Measurements from ENCODE around the gene CD83. TPM values are rescaled to one million over a fixed set of nuclear protein-coding genes. Genes with fewer than 3 reads are reported as not detected.
A peak's percentile ranks its signal among the peaks of the same experiment; 100 is the strongest.

CD83 gene
- total RNA-seq, 1 experiment from 2014 or later: 7.0 TPM

GRCh38 chr6:14142063-14142450 lies 24.5 kb downstream of the CD83 start:
- Mint-ChIP-seq H3K4me1 (peaks cover 25% of the 10 kb centered on the region in 2 experiments), H3K27ac (peak overlapping the region in 1 of 3 experiments; percentile 21; a peak in 2 of 7 replicates), H3K36me3 (ENCODE audit: insufficient read depth in 1 of 3, low read depth in 3 of 3) (no peaks in the 10 kb centered on the region; a peak in 1 of 7 replicates), H3K9me3 (peaks cover 0 to 2% of the 10 kb centered on the region in 2 experiments; a peak in 1 of 5 replicates), H3K27me3 (ENCODE audit: low read depth) (no peaks in the 10 kb centered on the region), H3K4me3 (no peak overlapping the region)
- Histone ChIP-seq H3K14ac (ENCODE audit: insufficient read depth, low read length) (no peak overlapping the region), H3K79me1 (ENCODE audit: insufficient read depth, low read depth, low read length, poor library complexity, severe bottlenecking) (no peaks in the 10 kb centered on the region), H2AFZ (ENCODE audit: low read length) (no peak overlapping the region), H3K4me1 (ENCODE audit: insufficient read depth, low read length) (peaks cover 2% of the 10 kb centered on the region; the same call in 1 of the 2 replicates), H4K20me1 (ENCODE audit: control insufficient read depth, insufficient read depth, insufficient read length) (no peaks in the 10 kb centered on the region), H2BK5ac (ENCODE audit: insufficient read length, low read length) (no peak overlapping the region), H4K91ac (ENCODE audit: insufficient read length, low read depth, low read length) (no peak overlapping the region), H2BK120ac (ENCODE audit: low read depth, low read length, poor library complexity, severe bottlenecking) (no peak overlapping the region), H3K27me3 (ENCODE audit: insufficient read depth, low read length) (no peaks in the 10 kb centered on the region; the same call in 1 of the 2 replicates), H2BK12ac (ENCODE audit: insufficient read length, low read depth, low read length) (no peak overlapping the region), H3K9me3 (ENCODE audit: control insufficient read depth, low read depth, low read length) (no peaks in the 10 kb centered on the region), H3K9ac (ENCODE audit: extremely low read depth, insufficient read length, low read length) (no peak overlapping the region), H3K56ac (ENCODE audit: insufficient read length, low read depth, low read length) (no peak overlapping the region), H3K18ac (ENCODE audit: insufficient read length, low read depth, low read length) (no peak overlapping the region), H3K4ac (ENCODE audit: low read depth, low read length) (no peak overlapping the region), H3K23ac (ENCODE audit: insufficient read length, low read depth, low read length) (no peak overlapping the region), H3K23me2 (ENCODE audit: insufficient read length, low read depth, low read length, poor library complexity, severe bottlenecking) (no peaks in the 10 kb centered on the region), H3K79me2 (ENCODE audit: insufficient read depth, low read length) (no peaks in the 10 kb centered on the region), H4K8ac (replicated peaks; ENCODE audit: insufficient read length, low read depth, low read length) (no peak overlapping the region), H2AK5ac (ENCODE audit: insufficient read length, low read length) (no peak overlapping the region), H2BK20ac (ENCODE audit: low read depth, low read length, poor library complexity, severe bottlenecking) (no peak overlapping the region), H2BK15ac (ENCODE audit: low read depth, low read length) (no peak overlapping the region), H4K5ac (ENCODE audit: insufficient read length, low read depth, low read length) (no peak overlapping the region), H3T11ph (ENCODE audit: low read length) (no peak overlapping the region), H3K27ac (ENCODE audit: insufficient read length, low read depth, low read length) (no peak overlapping the region), H3K4me2 (ENCODE audit: insufficient read depth, insufficient read length, low read length) (no peak overlapping the region)
- TF ChIP-seq CTCF (conservative IDR thresholded peaks at IDR 0.05): no peak
- no CpG with 5 or more reads among the region's 7 CpGs for WGBS (ENCODE audit: extremely low coverage, insufficient read length, low lambda C conversion rate)
- no peak for DNase-seq
